ENCODE results near the gene CHN2. TPM values are rescaled to one million over a fixed set of nuclear protein-coding genes. Genes with fewer than 3 reads are reported as not detected.

Gene CHN2
- total RNA-seq, 1 experiment from 2014 or later = not detected

GRCh38 chr7:29420011-29420410 is 225.4 kb downstream of the CHN2 start:
- POLR2A ChIA-PET (ENCODE audit: unreplicated experiment) = interaction anchor here (0.6 kb wide), 1 partner anchor 46 kb away, joined by 19 read pairs; no protein-coding TSS in a partner anchor
- Histone ChIP-seq H3K27ac (no peak overlapping the region), H3K4me2 (no peak overlapping the region), H3K4me3 (no peak overlapping the region), H3K79me2 (ENCODE audit: low read depth) (no peaks in the 10 kb centered on the region), H3K4me1 (replicated peaks; ENCODE audit: insufficient read depth) (no peaks in the 10 kb centered on the region), H3K27me3 (ENCODE audit: insufficient read depth, low read depth) (no peaks in the 10 kb centered on the region), H4K20me1 (ENCODE audit: insufficient read depth) (no peaks in the 10 kb centered on the region), H2AFZ (no peak overlapping the region), H3K9me2 (ENCODE audit: insufficient read depth) (no peaks in the 10 kb centered on the region), H3K36me3 (ENCODE audit: low read depth) (no peaks in the 10 kb centered on the region), H3K9me3 (ENCODE audit: insufficient read depth, low read depth) (no peaks in the 10 kb centered on the region), H3F3A (ENCODE audit: insufficient read depth, low read depth) (no peaks in the 10 kb centered on the region)
- no peak for DNase-seq
- TF ChIP-seq EZH2 (IDR thresholded peaks at IDR 0.05; ENCODE audit: low read depth) = no peak
- TF ChIP-seq CTCF (conservative IDR thresholded peaks at IDR 0.05) = no peak
- intact Hi-C loops (cut with micrococcal nuclease; ENCODE audit: unreplicated experiment) = no loop called here
- no TSS peak for BruUV-seq (replicated peaks)
- CTCF ChIA-PET = no interaction called here

- H3K9me3 ChIP-seq (ENCODE audit: insufficient read depth, low read depth) = no peaks in the 10 kb centered on the region
- intact Hi-C loops (cut with micrococcal nuclease; ENCODE audit: unreplicated experiment) = no loop called here
- H3K27ac ChIP-seq = no peak overlapping the region
- no peaks in the 10 kb centered on the region for H3K9me2 ChIP-seq (ENCODE audit: insufficient read depth)
- no peak for DNase-seq
- TF ChIP-seq EZH2 (IDR thresholded peaks at IDR 0.05; ENCODE audit: low read depth) (no peak), CTCF (conservative IDR thresholded peaks at IDR 0.05) (no peak)
- no TSS peak for BruUV-seq (replicated peaks)
- no peak overlapping the region for H2AFZ ChIP-seq
- H3K79me2 ChIP-seq (ENCODE audit: low read depth) = no peaks in the 10 kb centered on the region
- H3K4me1 ChIP-seq (replicated peaks; ENCODE audit: insufficient read depth) = no peaks in the 10 kb centered on the region
- H3K4me2 ChIP-seq = no peak overlapping the region
- no peaks in the 10 kb centered on the region for H4K20me1 ChIP-seq (ENCODE audit: insufficient read depth)
- no peaks in the 10 kb centered on the region for H3K27me3 ChIP-seq (ENCODE audit: insufficient read depth, low read depth)
- H3K4me3 ChIP-seq = no peak overlapping the region
- ChIA-PET POLR2A (ENCODE audit: unreplicated experiment) (interaction anchor here (0.5 kb wide), 1 partner anchor 142 kb away, joined by 4 read pairs; the partner anchor contains the start of gene PRR15), CTCF (interaction anchor here (0.6 kb wide), 1 partner anchor 130 kb away, joined by 6 read pairs; no protein-coding TSS in a partner anchor)
- no peaks in the 10 kb centered on the region for H3K36me3 ChIP-seq (ENCODE audit: low read depth)
- no peaks in the 10 kb centered on the region for H3F3A ChIP-seq (ENCODE audit: insufficient read depth, low read depth)
Observed at GRCh38 chr7:29421010-29421956, 226.7 kb downstream of the CHN2 start.

- Histone ChIP-seq H3K27ac (no peak overlapping the region), H3K4me3 (no peak overlapping the region), H3K36me3 (ENCODE audit: low read depth) (no peaks in the 10 kb centered on the region), H3K9me2 (ENCODE audit: insufficient read depth) (no peaks in the 10 kb centered on the region), H3K4me2 (no peak overlapping the region), H3K9me3 (ENCODE audit: insufficient read depth, low read depth) (no peaks in the 10 kb centered on the region), H3F3A (ENCODE audit: insufficient read depth, low read depth) (no peaks in the 10 kb centered on the region), H3K4me1 (replicated peaks; ENCODE audit: insufficient read depth) (no peaks in the 10 kb centered on the region), H3K27me3 (ENCODE audit: insufficient read depth, low read depth) (no peaks in the 10 kb centered on the region), H2AFZ (no peak overlapping the region), H4K20me1 (ENCODE audit: insufficient read depth) (no peaks in the 10 kb centered on the region), H3K79me2 (ENCODE audit: low read depth) (no peaks in the 10 kb centered on the region)
- no peak for DNase-seq
- POLR2A ChIA-PET (ENCODE audit: unreplicated experiment) = interaction anchor here (0.6 kb wide), 1 partner anchor 145 kb away, joined by 6 read pairs; no protein-coding TSS in a partner anchor
- BruUV-seq (replicated peaks) = no TSS peak
- intact Hi-C loops (cut with micrococcal nuclease; ENCODE audit: unreplicated experiment) = no loop called here
- CTCF ChIA-PET = interaction anchor here (0.6 kb wide), 1 partner anchor 325 kb away, joined by 3 read pairs; no protein-coding TSS in a partner anchor
- TF ChIP-seq EZH2 (IDR thresholded peaks at IDR 0.05; ENCODE audit: low read depth) (no peak), CTCF (conservative IDR thresholded peaks at IDR 0.05) (no peak)
Observed at GRCh38 chr7:29422829-29423228, 228.3 kb downstream of the CHN2 start.

All from PC-9 (cell line).